ENCODE data around the gene DPP4. TPM values are rescaled to one million over a fixed set of nuclear protein-coding genes. Genes with fewer than 3 reads are reported as not detected.

The DPP4 gene
- total and polyA plus RNA-seq, 12 donors: 1.1 to 8.3 (median 4.1) TPM

DNA sequence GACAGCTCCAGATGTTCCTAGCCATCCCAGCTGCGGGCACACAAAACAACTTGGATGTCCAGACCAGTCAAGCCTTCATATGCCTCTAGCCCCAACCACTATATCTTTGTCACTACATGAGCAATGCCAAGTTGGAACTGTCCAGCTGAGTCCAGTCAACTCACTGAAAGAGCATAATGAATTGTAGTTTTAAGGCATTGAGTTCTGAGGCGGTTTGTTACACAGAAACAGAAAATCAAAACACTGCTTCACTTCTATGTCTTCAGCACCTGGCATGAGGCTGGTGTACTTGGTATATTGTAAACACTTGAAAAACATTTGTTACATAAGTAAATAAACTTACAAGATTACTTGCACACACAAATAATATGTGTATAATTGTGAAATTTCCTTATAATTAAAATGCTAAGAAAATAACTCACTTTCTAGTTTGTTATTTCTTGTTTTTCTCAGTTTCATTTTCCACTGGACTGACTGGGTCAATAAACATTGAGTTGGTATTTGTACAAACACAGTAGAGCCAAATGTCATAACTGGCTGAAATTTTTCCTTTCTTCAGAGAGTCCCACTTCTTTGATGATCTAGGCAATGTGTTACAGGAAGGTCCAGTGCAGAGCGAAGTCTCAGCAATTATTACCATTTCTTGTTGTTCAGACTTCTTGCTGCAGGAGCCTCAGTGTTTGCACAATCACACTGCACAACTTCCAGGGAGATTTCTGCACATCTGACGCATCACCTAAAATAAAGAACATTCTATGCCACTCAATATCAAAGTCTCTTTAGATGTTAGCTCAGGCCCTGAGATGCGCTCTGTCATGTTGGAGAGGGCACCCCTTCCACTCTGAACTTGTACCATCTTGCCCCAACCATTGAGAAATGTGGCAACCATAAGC, 38.2 kb upstream of the DPP4 start:
- H3K9me3 ChIP-seq: peaks cover 0 to 9% (median 0%) of the 10 kb centered on the region in 11 donors
- peaks cover 3 to 32% (median 16%) of the 10 kb centered on the region in 9 donors for H3K4me1 ChIP-seq
- no peak for DNase-seq
- intact Hi-C loops (cut with DNase I): loop anchor here in 2 of 10 donors (5.0 kb wide), 2 partner anchors 80 to 90 kb away; no protein-coding TSS in a partner anchor
- H3K36me3 ChIP-seq: no peaks in the 10 kb centered on the region
- no peak for TF ChIP-seq CTCF (IDR thresholded peaks at IDR 0.05)
- H3K27me3 ChIP-seq: no peaks in the 10 kb centered on the region
- H3K27ac ChIP-seq: no peak overlapping the region
- no peak overlapping the region for H3K4me3 ChIP-seq
- WGBS, 2 donors: 94 to 98% methylated on average over 5 of the region's 5 CpGs
- no peak for ATAC-seq

GRCh38 chr2:162107361-162107901, 33.4 kb upstream of the DPP4 start:
- no peak for DNase-seq
- peaks cover 0 to 13% (median 7%) of the 10 kb centered on the region in 9 donors for H3K4me1 ChIP-seq
- no peaks in the 10 kb centered on the region for H3K36me3 ChIP-seq
- H3K27ac ChIP-seq: peak overlapping the region in 3 of 10 donors; percentile 3 to 48 (median 11)
- H3K27me3 ChIP-seq: no peaks in the 10 kb centered on the region
- peak in 1 of 8 donors; percentile 41 for ATAC-seq
- WGBS, 2 donors: 88 to 89% methylated on average over 4 of the region's 4 CpGs
- no peak for TF ChIP-seq CTCF (IDR thresholded peaks at IDR 0.05)
- H3K4me3 ChIP-seq: no peak overlapping the region
- no peaks in the 10 kb centered on the region for H3K9me3 ChIP-seq
- intact Hi-C loops (cut with DNase I): no loop called here

GRCh38 chr2:162106746-162107145, 32.7 kb upstream of the DPP4 start:
- H3K9me3 ChIP-seq: no peaks in the 10 kb centered on the region
- H3K36me3 ChIP-seq: no peaks in the 10 kb centered on the region
- ATAC-seq: peak in 6 of 8 donors; percentile 6 to 78 (median 69)
- no peak overlapping the region for H3K4me3 ChIP-seq
- H3K27me3 ChIP-seq: no peaks in the 10 kb centered on the region
- no peak for DNase-seq
- WGBS, 2 donors: 40 to 47% methylated on average over 1 of the region's 1 CpG
- intact Hi-C loops (cut with DNase I): no loop called here
- H3K27ac ChIP-seq: peak overlapping the region in 5 of 10 donors; percentile 3 to 48 (median 28)
- no peak for TF ChIP-seq CTCF (IDR thresholded peaks at IDR 0.05)
- H3K4me1 ChIP-seq: peaks cover 0 to 13% (median 5%) of the 10 kb centered on the region in 9 donors

DNA sequence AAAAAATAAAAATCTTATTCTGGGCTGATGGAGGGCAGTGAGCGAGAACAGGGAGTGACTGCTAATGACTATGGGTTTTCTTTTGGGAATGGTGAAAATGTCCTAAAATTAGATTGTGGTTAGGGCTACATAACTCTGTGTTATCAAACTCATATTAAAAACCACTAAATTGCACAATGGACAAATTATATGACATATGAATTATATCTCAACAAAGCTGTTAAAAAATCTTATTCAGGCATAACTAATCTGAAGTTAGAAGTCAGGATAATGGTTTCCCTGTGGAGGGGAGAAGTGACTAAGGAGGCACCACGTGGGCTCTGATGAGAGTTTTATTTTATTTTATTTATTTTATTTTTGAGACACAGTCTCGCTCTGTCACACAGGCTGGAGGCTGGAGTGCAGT, 32.1 kb upstream of the DPP4 start:
- ATAC-seq (peak in 6 of 8 donors; percentile 12 to 62 (median 37)), DNase-seq (no peak)
- Histone ChIP-seq H3K4me3 (no peak overlapping the region), H3K27ac (peak overlapping the region in 5 of 10 donors; percentile 3 to 48 (median 28)), H3K4me1 (peaks cover 0 to 13% (median 5%) of the 10 kb centered on the region in 9 donors), H3K9me3 (no peaks in the 10 kb centered on the region), H3K27me3 (no peaks in the 10 kb centered on the region), H3K36me3 (no peaks in the 10 kb centered on the region)
- TF ChIP-seq CTCF (IDR thresholded peaks at IDR 0.05): no peak
- WGBS, 2 donors: 68 to 79% methylated on average over 3 of the region's 3 CpGs
- intact Hi-C loops (cut with DNase I): no loop called here
